ENCODE data around the gene RUNX1.

GRCh38 chr21:34995979-34996303 is 53.2 kb downstream of the RUNX1 start:
- TF ChIP-seq POLR2A (IDR thresholded peaks at IDR 0.05): no peak
- no peak for TF ChIP-seq CTCF (IDR thresholded peaks at IDR 0.05)
